CD4-positive, alpha-beta T cell treated with Interleukin-10 for 1 hour (primary cell): ENCODE measurements around the gene TNNI2.

Experiments used
- DNase-seq: peaks from one replicate; pipeline ENCODE4 v3.0.0-alpha.2; 2020

The TNNI2 gene

DNA sequence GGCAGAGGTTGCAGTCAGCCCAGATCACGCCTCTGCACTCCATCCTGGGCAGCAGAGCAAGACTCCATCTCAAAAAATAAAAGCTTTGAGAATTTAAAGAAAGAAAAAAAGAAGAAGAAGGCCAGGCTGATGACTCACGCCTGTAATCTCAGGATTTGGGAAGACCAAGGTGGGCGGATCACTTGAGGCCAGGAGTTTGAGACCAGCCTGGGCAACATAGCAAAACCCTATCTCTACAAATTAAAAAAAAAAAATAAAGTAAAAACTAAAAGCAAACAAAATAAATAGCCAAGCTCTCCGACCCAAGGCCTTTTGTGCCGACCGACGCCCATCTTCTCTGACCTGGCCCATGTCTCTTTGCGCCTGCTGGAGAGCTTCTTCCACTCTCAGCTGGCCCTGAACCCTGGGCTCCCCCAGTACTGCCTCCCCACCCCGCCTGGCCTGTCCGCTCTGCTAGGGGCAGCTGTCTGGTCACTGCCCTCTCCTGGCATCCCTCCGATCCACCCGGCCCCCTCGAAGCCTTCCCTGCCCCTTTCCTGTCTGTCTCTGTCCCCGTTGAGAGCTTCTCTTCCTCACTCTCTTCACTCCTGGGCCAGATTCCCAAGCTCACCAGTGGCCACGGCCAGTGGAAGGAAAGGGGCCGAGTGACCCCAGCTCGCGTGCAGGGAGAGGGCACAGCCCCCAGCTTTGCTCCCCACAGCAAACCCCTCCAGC, 9.3 kb downstream of the TNNI2 start:
- DNase-seq = no peak

DNA sequence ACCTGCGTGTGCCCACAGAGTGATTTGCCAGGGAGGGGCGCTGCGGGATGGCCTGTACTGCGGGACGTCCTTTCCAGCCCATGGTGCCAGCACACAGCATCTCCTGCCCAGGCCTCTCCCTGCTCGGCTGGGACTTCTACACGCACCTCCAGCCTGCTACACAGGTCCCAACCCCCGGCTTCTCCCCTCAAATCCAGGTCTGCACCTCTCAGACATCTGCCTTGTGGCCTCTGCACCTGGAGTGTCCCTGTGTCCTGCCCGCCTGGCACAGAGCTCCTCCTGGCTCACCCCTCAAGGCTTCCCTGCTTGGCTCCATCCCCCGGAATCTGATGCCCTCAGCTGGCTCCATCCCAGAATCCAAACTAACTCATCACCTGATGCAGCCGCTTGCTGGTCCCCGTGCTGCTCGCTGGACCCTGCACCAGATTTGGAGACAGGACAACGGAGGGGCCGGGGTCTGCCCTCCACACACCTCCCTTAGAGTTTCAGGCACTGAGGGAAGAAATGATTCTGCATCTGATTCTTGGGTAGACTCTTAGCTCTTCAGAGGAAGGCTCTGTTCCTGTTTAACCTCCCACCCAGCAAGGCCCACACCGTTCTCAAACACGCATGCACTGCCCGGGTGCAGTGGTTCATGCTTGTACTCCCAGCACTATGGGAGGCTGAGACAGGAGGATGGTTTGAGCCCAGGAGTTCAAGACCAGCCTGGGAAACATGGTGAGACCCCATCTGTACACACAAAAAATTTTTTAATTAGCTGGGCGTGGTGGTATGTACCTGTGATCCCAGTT, 10.1 kb downstream of the TNNI2 start:
- no peak for DNase-seq

DNA sequence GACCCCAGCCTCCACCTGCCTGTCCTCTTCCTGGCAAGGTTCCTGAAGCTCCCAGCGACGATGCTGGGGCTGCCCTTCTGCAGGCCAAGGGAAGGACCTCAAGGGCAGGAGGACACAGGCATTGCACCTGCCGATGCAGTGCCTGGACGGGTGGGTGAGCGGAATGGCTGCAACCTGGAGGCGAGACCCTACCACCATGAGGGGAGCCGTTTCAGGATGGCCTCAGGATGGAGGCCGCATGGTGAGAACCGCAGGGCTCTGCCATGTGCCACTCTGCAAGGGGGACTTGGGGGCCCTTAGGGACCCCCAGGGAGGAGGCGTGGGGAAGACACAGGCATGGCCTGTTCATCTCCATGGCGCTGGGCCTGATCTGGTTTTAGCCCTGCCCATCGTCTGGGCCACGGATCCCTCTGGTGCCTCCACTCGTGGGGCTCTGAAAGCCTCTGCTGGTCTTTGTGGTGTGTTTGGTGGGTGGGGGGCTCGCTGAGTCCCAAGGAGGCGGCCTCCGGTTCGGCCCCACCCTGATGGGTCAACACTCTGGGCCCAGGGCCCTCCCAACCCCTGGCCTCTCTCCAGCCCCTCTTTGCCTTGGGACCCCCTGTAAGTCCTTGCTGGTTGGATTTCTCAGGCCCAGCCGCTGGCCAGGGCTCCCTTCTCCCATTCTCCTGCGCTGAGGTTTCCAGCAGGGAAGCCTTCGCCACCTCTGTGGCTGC, 12.8 kb downstream of the TNNI2 start:
- no peak for DNase-seq

DNA sequence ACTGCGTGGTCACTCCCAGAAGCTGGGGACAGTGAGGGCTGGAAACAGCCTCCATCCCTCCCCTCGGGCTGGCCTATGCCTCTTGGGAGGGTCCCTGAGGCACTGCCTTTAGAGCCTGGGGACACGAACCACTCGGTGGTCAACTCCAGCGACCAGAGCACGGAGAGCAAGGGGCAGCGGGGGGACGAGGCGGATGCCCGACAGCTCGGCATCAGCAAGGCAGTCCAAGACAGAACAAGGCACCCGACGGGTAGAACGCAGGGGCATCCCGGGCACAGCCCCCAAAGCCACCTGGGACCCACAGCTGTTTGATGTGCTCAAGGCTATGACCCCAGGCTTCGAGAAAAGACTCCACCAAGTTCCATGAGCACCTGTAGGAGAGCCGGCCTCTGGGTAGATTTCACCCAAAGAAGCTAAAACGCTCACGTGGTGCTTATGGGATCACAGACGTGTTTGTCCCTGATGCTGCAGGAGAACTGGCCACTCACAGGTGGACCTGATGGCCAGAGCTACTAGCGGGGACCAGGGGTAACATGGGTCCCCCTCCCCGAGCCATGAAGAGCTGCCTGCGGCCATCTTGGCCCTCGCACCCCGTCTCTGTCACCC, 13.6 kb downstream of the TNNI2 start:
- DNase-seq = no peak

DNA sequence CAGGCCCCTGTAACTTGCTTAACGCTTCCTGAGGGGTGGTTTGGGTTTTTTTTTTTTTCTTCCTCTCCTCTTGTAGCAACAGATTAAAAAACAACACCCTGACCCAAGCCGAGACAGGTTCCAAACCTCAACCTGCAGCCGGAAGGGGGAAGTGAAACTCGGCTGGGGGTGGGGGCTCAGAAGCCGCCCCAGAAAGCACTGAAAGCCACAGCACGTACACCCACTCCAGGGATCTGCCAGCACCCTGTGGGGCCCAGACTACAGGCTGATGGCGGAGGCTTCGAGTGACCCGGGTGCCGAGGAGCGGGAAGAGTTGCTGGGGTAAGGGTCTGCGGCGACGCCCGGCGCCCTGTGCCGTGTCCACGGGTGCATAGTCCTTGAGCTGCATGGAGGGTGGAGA, 14.1 kb downstream of the TNNI2 start, which contains the start of gene LSP1:
Gene LSP1 (plus strand): TSS at position 208 of the 400 bp plus-strand sequence. CDS start 61 bp downstream, at position 269.
- peak; percentile 89 for DNase-seq

- peak; percentile 39 for DNase-seq
Measured at GRCh38 chr11:1853376-1854131, 14.8 kb downstream of the TNNI2 start.

- DNase-seq = no peak
Measured at GRCh38 chr11:1854132-1854948, 15.6 kb downstream of the TNNI2 start.

GRCh38 chr11:1854949-1855885, 16.4 kb downstream of the TNNI2 start:
- no peak for DNase-seq

- no peak for DNase-seq
Measured at GRCh38 chr11:1855886-1856265, 17.1 kb downstream of the TNNI2 start.

DNA sequence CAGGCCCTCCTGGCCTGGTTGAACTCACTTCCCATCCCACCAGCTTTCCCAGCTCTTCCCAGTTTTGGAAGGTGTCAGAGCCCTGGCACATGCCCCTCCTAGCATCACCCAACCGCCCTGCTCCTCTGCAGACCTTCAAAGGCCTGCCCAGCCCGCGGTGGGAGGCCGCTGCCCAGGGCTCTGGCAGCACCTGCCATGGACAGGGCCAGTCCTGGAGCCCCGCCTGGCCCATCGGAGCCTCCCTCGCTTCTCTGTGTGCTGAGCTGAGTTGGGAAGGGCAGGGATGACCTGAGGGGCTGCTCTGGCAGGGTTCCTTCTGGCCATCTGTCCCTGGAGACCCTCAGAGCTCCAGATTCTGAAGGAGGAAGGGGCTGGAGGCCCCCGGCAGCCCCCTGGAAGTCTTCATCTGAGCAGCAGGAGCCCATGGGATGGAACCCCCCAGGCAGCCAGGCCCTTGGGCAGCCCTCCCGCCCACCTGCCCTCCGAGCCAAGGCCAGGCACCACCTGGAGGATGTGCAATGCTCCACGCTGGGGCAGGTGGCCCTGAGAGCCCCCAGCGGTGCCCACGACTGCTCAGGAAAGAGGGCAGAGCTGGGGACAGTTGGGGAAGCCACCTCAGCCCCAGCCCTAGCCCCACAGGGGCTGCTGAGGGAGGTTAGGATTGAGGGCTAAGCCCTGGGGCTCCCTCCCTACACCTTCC, 17.7 kb downstream of the TNNI2 start:
- no peak for DNase-seq

GRCh38 chr11:1857064-1857463, 18.3 kb downstream of the TNNI2 start:
- no peak for DNase-seq

DNA sequence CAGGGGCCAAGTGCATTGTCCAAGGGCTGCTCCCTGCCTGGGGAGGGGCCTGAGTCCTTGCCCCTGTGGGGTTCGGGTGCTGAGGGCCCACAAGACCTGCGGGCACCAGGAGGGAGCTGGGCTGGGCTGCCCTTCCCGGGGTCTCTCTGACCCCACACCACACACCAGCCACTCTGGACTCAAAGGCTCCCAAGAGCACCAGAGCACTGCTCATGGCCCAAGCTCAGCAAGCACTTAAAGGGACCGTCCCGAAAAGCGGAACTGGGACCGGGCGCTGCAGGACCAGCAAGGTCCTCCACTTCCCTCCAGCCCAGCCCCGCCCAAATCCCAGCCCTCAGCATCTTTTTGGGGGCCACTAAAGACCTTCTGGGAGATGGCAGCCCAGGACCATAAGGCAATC, 19.4 kb downstream of the TNNI2 start:
- DNase-seq = no peak

- DNase-seq = no peak
Measured at GRCh38 chr11:1858576-1858975, 19.8 kb downstream of the TNNI2 start.

GRCh38 chr11:1859004-1859403, 20.2 kb downstream of the TNNI2 start:
- DNase-seq = no peak

DNA sequence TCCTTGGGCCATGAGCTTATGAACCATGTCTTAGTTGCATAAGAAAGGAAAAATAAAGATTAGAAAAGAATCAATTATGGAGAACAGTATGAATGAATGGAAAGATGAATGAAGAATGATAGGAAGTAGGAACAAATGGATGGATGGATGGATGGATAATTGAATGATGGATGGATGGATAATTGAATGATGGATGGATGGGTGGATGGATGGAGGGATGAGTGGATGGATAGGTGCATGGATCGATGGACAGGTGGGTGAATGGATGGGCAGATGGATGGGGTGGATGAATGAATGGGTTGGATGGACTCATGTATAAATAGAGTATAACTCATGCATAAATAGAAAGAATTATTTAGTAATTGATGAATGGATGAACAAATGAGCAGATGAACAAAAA, 21.3 kb downstream of the TNNI2 start:
- DNase-seq = no peak

- DNase-seq = no peak
Measured at GRCh38 chr11:1861435-1862411, 22.9 kb downstream of the TNNI2 start.

- DNase-seq = no peak
Measured at GRCh38 chr11:1862588-1863351, 24.0 kb downstream of the TNNI2 start.
